ENCODE data around the gene CCDC184.

Gene CCDC184

DNA sequence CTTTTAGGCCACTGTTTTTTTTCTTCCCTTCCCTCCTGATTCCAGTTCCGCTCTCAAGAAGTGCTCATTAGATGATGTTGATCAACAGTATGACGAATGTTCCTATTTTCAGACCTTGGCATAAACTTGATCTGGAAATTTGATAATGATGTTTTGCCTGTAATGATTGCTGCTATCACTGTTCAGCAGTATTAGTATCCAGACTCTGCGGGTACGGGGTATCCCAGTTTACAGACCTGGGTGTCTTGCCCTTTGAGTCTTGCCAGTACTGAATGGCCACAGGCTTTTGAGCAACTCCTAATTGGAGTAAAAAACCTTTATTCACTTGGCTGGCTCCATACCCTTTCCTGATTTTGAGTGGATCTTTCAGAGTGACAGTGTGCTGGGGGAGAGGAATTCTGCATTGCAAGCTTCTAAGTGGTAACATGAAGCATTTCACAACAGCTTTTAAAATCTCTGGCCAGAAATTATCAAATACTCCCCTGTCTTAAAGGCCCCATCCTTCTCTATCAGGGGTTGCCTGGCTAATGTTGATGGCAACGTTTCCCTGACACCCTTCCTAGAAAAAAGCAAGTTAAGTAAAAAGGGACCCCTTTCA is 20.2 kb upstream of the CCDC184 start:
- Histone ChIP-seq H3K4me2 (no peak overlapping the region), H2AFZ (ENCODE audit: low read depth) (no peak overlapping the region), H3K36me3 (ENCODE audit: insufficient read depth) (no peaks in the 10 kb centered on the region), H3K4me1 (ENCODE audit: low read depth, poor library complexity, severe bottlenecking) (peaks cover under 1% of the 10 kb centered on the region), H3K9ac (no peak overlapping the region), H3K79me2 (ENCODE audit: insufficient read depth, low read depth) (no peaks in the 10 kb centered on the region), H3K27ac (no peak overlapping the region), H4K20me1 (ENCODE audit: insufficient read depth) (no peaks in the 10 kb centered on the region), H3K4me3 (IDR thresholded peaks at IDR 0.05; ENCODE audit: insufficient read depth, low read depth, low read length) (no peak overlapping the region), H3K27me3 (ENCODE audit: insufficient read depth, low read depth) (no peaks in the 10 kb centered on the region)
- TF ChIP-seq, protein P1, sequence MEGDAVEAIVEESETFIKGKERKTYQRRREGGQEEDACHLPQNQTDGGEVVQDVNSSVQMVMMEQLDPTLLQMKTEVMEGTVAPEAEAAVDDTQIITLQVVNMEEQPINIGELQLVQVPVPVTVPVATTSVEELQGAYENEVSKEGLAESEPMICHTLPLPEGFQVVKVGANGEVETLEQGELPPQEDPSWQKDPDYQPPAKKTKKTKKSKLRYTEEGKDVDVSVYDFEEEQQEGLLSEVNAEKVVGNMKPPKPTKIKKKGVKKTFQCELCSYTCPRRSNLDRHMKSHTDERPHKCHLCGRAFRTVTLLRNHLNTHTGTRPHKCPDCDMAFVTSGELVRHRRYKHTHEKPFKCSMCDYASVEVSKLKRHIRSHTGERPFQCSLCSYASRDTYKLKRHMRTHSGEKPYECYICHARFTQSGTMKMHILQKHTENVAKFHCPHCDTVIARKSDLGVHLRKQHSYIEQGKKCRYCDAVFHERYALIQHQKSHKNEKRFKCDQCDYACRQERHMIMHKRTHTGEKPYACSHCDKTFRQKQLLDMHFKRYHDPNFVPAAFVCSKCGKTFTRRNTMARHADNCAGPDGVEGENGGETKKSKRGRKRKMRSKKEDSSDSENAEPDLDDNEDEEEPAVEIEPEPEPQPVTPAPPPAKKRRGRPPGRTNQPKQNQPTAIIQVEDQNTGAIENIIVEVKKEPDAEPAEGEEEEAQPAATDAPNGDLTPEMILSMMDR (conservative IDR thresholded peaks at IDR 0.05; ENCODE audit: low read depth, low read length) = no peak

DNA sequence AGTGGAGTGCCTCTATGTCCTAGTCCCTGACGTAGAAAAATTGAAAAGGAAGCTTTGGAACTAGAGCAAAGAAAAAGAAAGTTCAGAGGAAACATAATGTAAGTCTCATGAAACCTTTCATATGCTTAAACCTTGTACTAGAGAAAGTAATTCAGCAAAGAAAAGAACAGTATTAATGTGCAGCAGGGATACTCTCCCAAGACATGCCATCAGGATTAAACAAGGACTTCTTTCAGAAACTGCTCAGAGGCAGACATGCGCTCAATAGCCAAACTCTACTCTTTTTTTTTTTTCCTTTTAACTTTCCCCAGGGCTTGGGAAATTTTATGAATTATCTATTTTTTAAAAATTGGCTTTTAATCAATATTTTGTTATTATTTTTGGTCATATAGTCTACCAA is 19.0 kb upstream of the CCDC184 start:
- TF ChIP-seq, protein P1 (conservative IDR thresholded peaks at IDR 0.05; ENCODE audit: low read depth, low read length) = no peak
- no peak overlapping the region for H3K27ac ChIP-seq
- no peaks in the 10 kb centered on the region for H3K79me2 ChIP-seq (ENCODE audit: insufficient read depth, low read depth)

DNA sequence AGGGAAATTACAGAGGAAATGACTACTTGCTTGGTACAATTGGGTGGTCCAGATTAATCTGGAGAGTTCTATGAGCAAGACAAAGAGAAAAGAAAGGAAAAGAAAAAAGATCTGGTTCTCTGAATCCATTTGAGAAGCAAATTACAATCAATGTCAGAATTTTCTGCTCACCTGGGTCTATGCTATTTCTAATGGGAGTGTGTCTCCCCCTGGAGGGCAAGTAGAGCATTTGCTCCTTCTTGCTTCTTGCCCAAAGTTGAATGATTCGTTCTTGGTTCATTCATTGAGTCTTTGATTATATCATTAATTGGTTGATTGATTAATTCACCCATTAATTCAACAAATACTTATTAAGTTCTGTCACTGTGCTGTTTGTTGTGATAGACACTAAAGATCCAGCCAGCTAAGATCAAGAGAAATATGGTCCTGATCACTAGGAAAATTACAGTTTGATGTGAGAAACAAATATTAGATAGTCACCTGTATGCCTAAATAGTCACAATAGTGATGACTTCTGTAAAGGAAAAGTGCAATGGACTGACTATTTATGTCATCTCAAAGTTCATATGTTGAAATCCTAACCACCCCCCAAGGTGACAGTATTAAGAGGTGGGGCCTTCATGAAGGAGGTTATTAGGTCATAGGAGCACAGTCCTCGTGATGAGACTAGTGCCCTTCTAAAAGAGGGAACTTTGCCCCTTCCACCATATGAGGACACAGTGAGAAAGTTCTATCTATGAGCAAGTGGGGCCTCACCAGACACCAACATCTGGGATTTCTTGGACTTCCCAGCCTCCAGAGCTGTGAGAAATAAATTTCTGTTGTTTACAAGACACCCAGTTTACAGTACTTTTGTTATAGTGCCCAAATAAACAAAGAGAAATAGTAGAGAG is 18.1 kb upstream of the CCDC184 start:
- Histone ChIP-seq H3K27ac (no peak overlapping the region), H3K79me2 (ENCODE audit: insufficient read depth, low read depth) (no peaks in the 10 kb centered on the region), H3K9ac (no peak overlapping the region), H3K27me3 (ENCODE audit: insufficient read depth, low read depth) (no peaks in the 10 kb centered on the region), H4K20me1 (ENCODE audit: insufficient read depth) (no peaks in the 10 kb centered on the region), H3K4me2 (no peak overlapping the region), H3K36me3 (ENCODE audit: insufficient read depth) (no peaks in the 10 kb centered on the region), H3K4me1 (ENCODE audit: low read depth, poor library complexity, severe bottlenecking) (no peaks in the 10 kb centered on the region), H3K4me3 (IDR thresholded peaks at IDR 0.05; ENCODE audit: insufficient read depth, low read depth, low read length) (no peak overlapping the region), H2AFZ (ENCODE audit: low read depth) (no peak overlapping the region)
- TF ChIP-seq, protein P1 (conservative IDR thresholded peaks at IDR 0.05; ENCODE audit: low read depth, low read length) = peak; percentile 92

More for the DNA sequence above, 19.0 kb upstream of the CCDC184 start:
- Histone ChIP-seq H3K36me3 (ENCODE audit: insufficient read depth) (no peaks in the 10 kb centered on the region), H3K4me3 (IDR thresholded peaks at IDR 0.05; ENCODE audit: insufficient read depth, low read depth, low read length) (no peak overlapping the region), H3K4me2 (no peak overlapping the region), H3K27me3 (ENCODE audit: insufficient read depth, low read depth) (no peaks in the 10 kb centered on the region), H3K4me1 (ENCODE audit: low read depth, poor library complexity, severe bottlenecking) (no peaks in the 10 kb centered on the region), H2AFZ (ENCODE audit: low read depth) (no peak overlapping the region), H3K9ac (no peak overlapping the region), H4K20me1 (ENCODE audit: insufficient read depth) (no peaks in the 10 kb centered on the region)

DNA sequence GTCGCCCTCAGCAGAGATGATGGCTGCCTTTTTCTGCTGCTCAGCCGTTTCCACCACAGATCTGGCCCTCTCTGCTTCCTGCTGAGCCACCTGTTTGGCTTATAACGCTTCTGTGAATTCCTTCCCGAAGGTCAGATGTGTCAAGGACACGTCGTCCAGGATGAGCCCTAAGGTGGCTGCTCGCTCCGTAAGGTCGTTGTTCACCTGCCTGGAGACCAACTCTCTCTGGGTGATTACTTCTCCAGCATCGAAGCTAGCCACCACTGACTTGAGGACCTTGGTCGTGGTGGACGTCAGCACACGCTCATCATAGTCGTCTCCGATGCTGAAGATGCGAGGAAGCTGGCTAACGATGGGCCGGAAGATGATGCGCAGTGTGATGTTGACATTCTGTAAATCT is 14.4 kb upstream of the CCDC184 start:
- H3K27ac ChIP-seq = no peak overlapping the region
- H2AFZ ChIP-seq (ENCODE audit: low read depth) = no peak overlapping the region
- H3K4me3 ChIP-seq (IDR thresholded peaks at IDR 0.05; ENCODE audit: insufficient read depth, low read depth, low read length) = no peak overlapping the region
- H3K4me1 ChIP-seq (ENCODE audit: low read depth, poor library complexity, severe bottlenecking) = no peaks in the 10 kb centered on the region
- no peak overlapping the region for H3K4me2 ChIP-seq
- no peaks in the 10 kb centered on the region for H3K27me3 ChIP-seq (ENCODE audit: insufficient read depth, low read depth)
- H4K20me1 ChIP-seq (ENCODE audit: insufficient read depth) = no peaks in the 10 kb centered on the region
- H3K79me2 ChIP-seq (ENCODE audit: insufficient read depth, low read depth) = no peaks in the 10 kb centered on the region
- H3K36me3 ChIP-seq (ENCODE audit: insufficient read depth) = no peaks in the 10 kb centered on the region
- TF ChIP-seq, protein P1 (conservative IDR thresholded peaks at IDR 0.05; ENCODE audit: low read depth, low read length) = no peak
- no peak overlapping the region for H3K9ac ChIP-seq

Data from KMS-11 (cell line).